Brain microvascular endothelial cell (primary cell): Measurements from ENCODE around the gene MMP24.
"Not testable (repeated sequence)": the region's sequence is repeated elsewhere in the genome, so short reads cannot be mapped to it uniquely, and the experiment has no call there.

ENCODE experiments used
- DNase-seq: peaks from one replicate; pipeline ENCODE4 v3.0.0-alpha.2; 2020
- H3K27ac ChIP-seq: fragments of 250-450 bp; sonication (Bioruptor Pico); 2 replicates; pipeline ENCODE4 v1.5.1; 2020; ENCODE audit warnings: mild to moderate bottlenecking, moderate library complexity
- H3K27me3 ChIP-seq: fragments of 250-450 bp; sonication (Bioruptor Pico); replicated peaks from 2 replicates; pipeline ENCODE4 v1.5.1; 2020; ENCODE audit warnings: mild to moderate bottlenecking
- H3K36me3 ChIP-seq: fragments of 250-450 bp; sonication (Bioruptor Pico); replicated peaks from 2 replicates; pipeline ENCODE4 v1.5.1; 2020; ENCODE audit warnings: mild to moderate bottlenecking
- H3K4me3 ChIP-seq: 2 replicates; pipeline ENCODE4 v1.5.1; 2011; ENCODE audit warnings: low read depth, mild to moderate bottlenecking, control low read depth, low read length, moderate library complexity
- CTCF ChIP-seq: IDR thresholded peaks from 2 replicates; pipeline ENCODE4 v1.5.1; 2011; ENCODE audit warnings: low read depth, mild to moderate bottlenecking, moderate library complexity, low read length, control low read depth, inconsistent platforms; ENCODE audit errors: missing control alignments
- in situ Hi-C: cut with HindIII; loops from 2 replicates; pipeline ENCODE4 v1.10.0; 2017; ENCODE audit warnings: low sequenced_read_pairs, low pct_ligation_motif_present

MMP24 gene

GRCh38 chr20:35253010-35253409 is 26.5 kb downstream of the MMP24 start:
- in situ Hi-C loops = no loop called here
- no peak for TF ChIP-seq CTCF
- no peaks in the 10 kb centered on the region for H3K36me3 ChIP-seq
- no peak overlapping the region for H3K27ac ChIP-seq
- no peak for DNase-seq
- H3K4me3 ChIP-seq = no peak overlapping the region
- H3K27me3 ChIP-seq = no peaks in the 10 kb centered on the region

GRCh38 chr20:35254448-35254999 is 28.0 kb downstream of the MMP24 start:
- TF ChIP-seq CTCF = no peak
- DNase-seq = no peak
- H3K27ac ChIP-seq = no peak overlapping the region
- no peaks in the 10 kb centered on the region for H3K36me3 ChIP-seq
- no peak overlapping the region for H3K4me3 ChIP-seq
- in situ Hi-C loops = no loop called here
- H3K27me3 ChIP-seq = no peaks in the 10 kb centered on the region

- DNase-seq = no peak
- H3K36me3 ChIP-seq = no peaks in the 10 kb centered on the region
- in situ Hi-C loops = no loop called here
- no peaks in the 10 kb centered on the region for H3K27me3 ChIP-seq
- H3K27ac ChIP-seq = no peak overlapping the region
- H3K4me3 ChIP-seq = no peak overlapping the region
- no peak for TF ChIP-seq CTCF
Observed at GRCh38 chr20:35257175-35257909, 30.9 kb downstream of the MMP24 start.

GRCh38 chr20:35260426-35260825 is 33.9 kb downstream of the MMP24 start:
- Histone ChIP-seq H3K27ac (no peak overlapping the region), H3K36me3 (no peaks in the 10 kb centered on the region), H3K27me3 (no peaks in the 10 kb centered on the region), H3K4me3 (no peak overlapping the region)
- TF ChIP-seq CTCF = no peak
- no peak for DNase-seq
- in situ Hi-C loops = no loop called here

DNA sequence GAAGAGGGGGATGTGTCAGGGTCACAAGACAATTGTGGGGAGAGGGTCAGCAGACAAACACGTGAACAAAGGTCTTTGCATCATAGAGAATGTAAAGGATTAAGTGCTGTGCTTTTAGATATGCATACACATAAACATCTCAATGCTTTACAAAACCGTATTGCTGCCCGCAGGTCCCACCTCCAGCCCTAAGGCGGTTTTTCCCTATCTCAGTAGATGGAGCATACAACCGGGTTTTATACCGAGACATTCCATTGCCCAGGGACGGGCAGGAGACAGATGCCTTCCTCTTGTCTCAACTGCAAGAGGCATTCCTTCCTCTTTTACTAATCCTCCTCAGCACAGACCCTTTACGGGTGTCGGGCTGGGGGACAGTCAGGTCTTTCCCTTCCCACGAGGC is 35.8 kb downstream of the MMP24 start:
- H3K27me3 ChIP-seq, DNase-seq, H3K36me3 ChIP-seq, in situ Hi-C loops, H3K4me3 ChIP-seq, H3K27ac ChIP-seq: not testable (repeated sequence)

- H3K27me3 ChIP-seq, H3K36me3 ChIP-seq, H3K4me3 ChIP-seq, in situ Hi-C loops, DNase-seq, H3K27ac ChIP-seq: not testable (repeated sequence)
- peak; percentile 23 for TF ChIP-seq CTCF
Observed at GRCh38 chr20:35262731-35263531, 36.4 kb downstream of the MMP24 start.
